Trophoblast cell (in vitro differentiated cells and primary cell): ENCODE data around the gene NDST1.

Experiments used
- DNase-seq, 2 donors: peaks; one replicate each; pipeline ENCODE4 v3.0.0-alpha.2; 2016
- H2AFZ ChIP-seq: 2 replicates; pipeline ENCODE4 v1.6.1; 2013; ENCODE audit warnings: low read length, moderate library complexity, mild to moderate bottlenecking; ENCODE audit not compliant: insufficient read depth, poor library complexity
- H2AK5ac ChIP-seq: 2 replicates; pipeline ENCODE4 v1.6.1; 2013; ENCODE audit warnings: mild to moderate bottlenecking, low read length
- H2BK120ac ChIP-seq: 2 replicates; pipeline ENCODE4 v1.6.1; 2013; ENCODE audit warnings: low read length, mild to moderate bottlenecking, moderate library complexity; ENCODE audit not compliant: insufficient read depth, poor library complexity
- H2BK12ac ChIP-seq: 2 replicates; pipeline ENCODE4 v1.6.1; 2013; ENCODE audit warnings: mild to moderate bottlenecking, low read length, moderate library complexity
- H2BK5ac ChIP-seq: 2 replicates; pipeline ENCODE4 v1.6.1; 2013; ENCODE audit warnings: low read length, low read depth, moderate library complexity, mild to moderate bottlenecking; ENCODE audit not compliant: poor library complexity
- H3K14ac ChIP-seq: 2 replicates; pipeline ENCODE4 v1.6.1; 2013; ENCODE audit warnings: mild to moderate bottlenecking, low read length
- H3K18ac ChIP-seq: 2 replicates; pipeline ENCODE4 v1.6.1; 2013; ENCODE audit warnings: mild to moderate bottlenecking, low read length
- H3K23ac ChIP-seq: 2 replicates; pipeline ENCODE4 v1.6.1; 2013; ENCODE audit warnings: low read length
- H3K27ac ChIP-seq: 2 replicates; pipeline ENCODE4 v1.5.1; 2013; ENCODE audit warnings: low read depth, mild to moderate bottlenecking, inconsistent platforms, low read length, moderate library complexity
- H3K27me3 ChIP-seq: 2 replicates; pipeline ENCODE4 v1.6.1; 2013; ENCODE audit warnings: inconsistent platforms, mild to moderate bottlenecking, low read length, moderate library complexity; ENCODE audit not compliant: insufficient read depth
- H3K36me3 ChIP-seq, 2 experiments: 1 replicate in 1 of 2; 2 replicates in 1 of 2; pipeline ENCODE4 v1.6.1; 2013; ENCODE audit warnings: low read length in 2 of 2, mild to moderate bottlenecking in 2 of 2, moderate library complexity in 1 of 2; ENCODE audit not compliant: insufficient read depth in 2 of 2, control insufficient read depth in 1 of 2
- H3K4ac ChIP-seq: 2 replicates; pipeline ENCODE4 v1.6.1; 2013; ENCODE audit warnings: low read depth, mild to moderate bottlenecking, low read length, moderate library complexity
- H3K4me1 ChIP-seq, 2 experiments: 1 replicate in 1 of 2; 2 replicates in 1 of 2; pipeline ENCODE4 v1.6.1; 2013; ENCODE audit warnings: low read length in 2 of 2, mild to moderate bottlenecking in 2 of 2, moderate library complexity in 1 of 2; ENCODE audit not compliant: insufficient read depth in 2 of 2, control insufficient read depth in 1 of 2
- H3K4me2 ChIP-seq: 2 replicates; pipeline ENCODE4 v1.6.1; 2013; ENCODE audit warnings: inconsistent platforms, mild to moderate bottlenecking, low read length, moderate library complexity
- H3K4me3 ChIP-seq: 2 replicates; pipeline ENCODE4 v1.5.1; 2013; ENCODE audit warnings: mild to moderate bottlenecking, low read depth, low read length, inconsistent platforms
- H3K79me1 ChIP-seq: one replicate; pipeline ENCODE4 v1.6.1; 2013; ENCODE audit warnings: low read length
- H3K79me2 ChIP-seq: 2 replicates; pipeline ENCODE4 v1.6.1; 2013; ENCODE audit warnings: low read length, mild to moderate bottlenecking; ENCODE audit not compliant: control insufficient read depth, insufficient read depth, poor library complexity
- H3K9ac ChIP-seq: 2 replicates; pipeline ENCODE4 v1.6.1; 2013; ENCODE audit warnings: mild to moderate bottlenecking, low read length
- H3K9me3 ChIP-seq: 2 replicates; pipeline ENCODE4 v1.6.1; 2013; ENCODE audit warnings: low read depth, mild to moderate bottlenecking, control low read depth, inconsistent platforms, low read length; ENCODE audit not compliant: insufficient read depth
- H4K12ac ChIP-seq: 2 replicates; pipeline ENCODE4 v1.6.1; 2013; ENCODE audit warnings: low read depth, mild to moderate bottlenecking, low read length, moderate library complexity
- H4K8ac ChIP-seq: 2 replicates; pipeline ENCODE4 v1.6.1; 2013; ENCODE audit warnings: low read depth, mild to moderate bottlenecking, low read length, moderate library complexity
- H4K91ac ChIP-seq: one replicate; pipeline ENCODE4 v1.6.1; 2013; ENCODE audit warnings: low read depth, mild to moderate bottlenecking, low read length, moderate library complexity
- WGBS: extraction: QIAGEN DNeasy Blood & Tissue Kit; methylation state at CpG from one replicate; pipeline ENCODE4 v1.1.7; 2013; ENCODE audit warnings: missing lambda C conversion rate; ENCODE audit not compliant: insufficient read length, insufficient coverage; ENCODE audit errors: extremely low coverage; 5-methylcytosine and 5-hydroxymethylcytosine counted together

The NDST1 gene

GRCh38 chr5:150519560-150519945, 11.6 kb downstream of the NDST1 start:
- H3K79me2 ChIP-seq, result peaks cover 19% of the 10 kb centered on the region
- no peak overlapping the region for H2AFZ ChIP-seq
- H3K18ac ChIP-seq, result peak overlapping the region; percentile 12
- H3K4ac ChIP-seq, result peak overlapping the region; percentile 88
- H2BK120ac ChIP-seq, result no peak overlapping the region
- H3K4me3 ChIP-seq, result no peak overlapping the region
- H3K14ac ChIP-seq, result no peak overlapping the region
- no peak overlapping the region for H3K4me2 ChIP-seq
- no CpG with 5 or more reads among the region's 10 CpGs for WGBS
- H3K79me1 ChIP-seq, result no peaks in the 10 kb centered on the region
- H2BK12ac ChIP-seq, result no peak overlapping the region
- no peak overlapping the region for H4K8ac ChIP-seq
- no peak overlapping the region for H3K9ac ChIP-seq
- H3K27ac ChIP-seq, result no peak overlapping the region
- no peak overlapping the region for H4K12ac ChIP-seq
- H3K9me3 ChIP-seq, result no peaks in the 10 kb centered on the region
- peaks cover 48 to 60% of the 10 kb centered on the region in 2 experiments for H3K36me3 ChIP-seq
- H4K91ac ChIP-seq, result no peak overlapping the region
- no peaks in the 10 kb centered on the region for H3K27me3 ChIP-seq
- no peak overlapping the region for H2AK5ac ChIP-seq
- DNase-seq, result no peak
- H3K23ac ChIP-seq, result no peak overlapping the region
- H3K4me1 ChIP-seq, result peaks cover 16 to 30% of the 10 kb centered on the region in 2 experiments
- H2BK5ac ChIP-seq, result no peak overlapping the region

GRCh38 chr5:150519978-150520377, 12.0 kb downstream of the NDST1 start:
- H3K79me1 ChIP-seq, result no peaks in the 10 kb centered on the region
- no peak overlapping the region for H2BK5ac ChIP-seq
- no peak overlapping the region for H4K8ac ChIP-seq
- no peak overlapping the region for H2BK12ac ChIP-seq
- peak overlapping the region; percentile 12 for H3K18ac ChIP-seq
- H3K9me3 ChIP-seq, result no peaks in the 10 kb centered on the region
- no peaks in the 10 kb centered on the region for H3K27me3 ChIP-seq
- no peak overlapping the region for H3K4me2 ChIP-seq
- H2BK120ac ChIP-seq, result no peak overlapping the region
- no peak overlapping the region for H2AFZ ChIP-seq
- H3K27ac ChIP-seq, result no peak overlapping the region
- H2AK5ac ChIP-seq, result no peak overlapping the region
- no peak for DNase-seq
- no peak overlapping the region for H4K91ac ChIP-seq
- H3K4me3 ChIP-seq, result no peak overlapping the region
- H3K14ac ChIP-seq, result no peak overlapping the region
- H3K36me3 ChIP-seq, result peaks cover 50 to 59% of the 10 kb centered on the region in 2 experiments
- peak overlapping the region; percentile 88 for H3K4ac ChIP-seq
- peaks cover 13 to 29% of the 10 kb centered on the region in 2 experiments for H3K4me1 ChIP-seq
- WGBS, result no CpG with 5 or more reads among the region's 4 CpGs
- H3K9ac ChIP-seq, result no peak overlapping the region
- H3K23ac ChIP-seq, result no peak overlapping the region
- H3K79me2 ChIP-seq, result peaks cover 21% of the 10 kb centered on the region
- H4K12ac ChIP-seq, result no peak overlapping the region

- H2BK120ac ChIP-seq, result no peak overlapping the region
Measured at GRCh38 chr5:150520747-150521521, 13.0 kb downstream of the NDST1 start.

GRCh38 chr5:150521522-150521817, 13.5 kb downstream of the NDST1 start:
- Histone ChIP-seq H2BK12ac (no peak overlapping the region), H3K14ac (no peak overlapping the region), H4K12ac (no peak overlapping the region), H4K8ac (no peak overlapping the region), H3K23ac (no peak overlapping the region), H4K91ac (no peak overlapping the region), H2AK5ac (no peak overlapping the region), H2AFZ (no peak overlapping the region), H3K4ac (peak overlapping the region; percentile 41), H3K18ac (peak overlapping the region; percentile 30), H3K9ac (no peak overlapping the region), H3K79me1 (no peaks in the 10 kb centered on the region), H3K27me3 (no peaks in the 10 kb centered on the region), H3K4me3 (no peak overlapping the region), H3K4me2 (no peak overlapping the region), H3K27ac (no peak overlapping the region), H2BK5ac (no peak overlapping the region), H2BK120ac (no peak overlapping the region), H3K9me3 (no peaks in the 10 kb centered on the region), H3K36me3 (peaks cover 59 to 69% of the 10 kb centered on the region in 2 experiments), H3K4me1 (peaks cover 13 to 24% of the 10 kb centered on the region in 2 experiments), H3K79me2 (peaks cover 25% of the 10 kb centered on the region)
- no CpG with 5 or more reads among the region's 14 CpGs for WGBS
- DNase-seq, result no peak

More at GRCh38 chr5:150520747-150521521, 13.0 kb downstream of the NDST1 start:
- H3K9ac ChIP-seq, result no peak overlapping the region
- H3K27ac ChIP-seq, result peak overlapping the region; percentile 28
- H3K23ac ChIP-seq, result no peak overlapping the region
- DNase-seq, result no peak
- peaks cover 13 to 27% of the 10 kb centered on the region in 2 experiments for H3K4me1 ChIP-seq
- H3K4ac ChIP-seq, result peak overlapping the region; percentile 41
- WGBS, result no CpG with 5 or more reads among the region's 38 CpGs
- no peak overlapping the region for H3K4me3 ChIP-seq
- H3K27me3 ChIP-seq, result no peaks in the 10 kb centered on the region
- no peaks in the 10 kb centered on the region for H3K79me1 ChIP-seq
- H3K79me2 ChIP-seq, result peaks cover 25% of the 10 kb centered on the region
- no peak overlapping the region for H4K8ac ChIP-seq
- peak overlapping the region; percentile 33 for H3K14ac ChIP-seq
- no peak overlapping the region for H2AK5ac ChIP-seq
- H3K4me2 ChIP-seq, result no peak overlapping the region
- no peak overlapping the region for H4K12ac ChIP-seq
- H2BK12ac ChIP-seq, result no peak overlapping the region
- H3K36me3 ChIP-seq, result peaks cover 57 to 67% of the 10 kb centered on the region in 2 experiments
- H3K9me3 ChIP-seq, result no peaks in the 10 kb centered on the region
- peak overlapping the region; percentile 2 for H2BK5ac ChIP-seq
- peak overlapping the region; percentile 39 for H3K18ac ChIP-seq
- H4K91ac ChIP-seq, result no peak overlapping the region
- peak overlapping the region; percentile 32 for H2AFZ ChIP-seq
